B cell (primary cell): ENCODE measurements around the gene CCR2.

Source experiments
- EZH2 ChIP-seq: IDR thresholded peaks from 2 replicates; pipeline ENCODE4 v1.6.1; 2012; ENCODE audit warnings: borderline replicate concordance, low read depth, mild to moderate bottlenecking, moderate library complexity, low read length; ENCODE audit not compliant: insufficient read depth, poor library complexity, severe bottlenecking
- TF ChIP-seq, protein P1 (sequence below): fragments of 200-600 bp; IDR thresholded peaks from one replicate; pipeline ENCODE4 v1.8.0; 2022; ENCODE audit warnings: antibody characterized with exemption, mild to moderate bottlenecking

- TF ChIP-seq, protein P1, sequence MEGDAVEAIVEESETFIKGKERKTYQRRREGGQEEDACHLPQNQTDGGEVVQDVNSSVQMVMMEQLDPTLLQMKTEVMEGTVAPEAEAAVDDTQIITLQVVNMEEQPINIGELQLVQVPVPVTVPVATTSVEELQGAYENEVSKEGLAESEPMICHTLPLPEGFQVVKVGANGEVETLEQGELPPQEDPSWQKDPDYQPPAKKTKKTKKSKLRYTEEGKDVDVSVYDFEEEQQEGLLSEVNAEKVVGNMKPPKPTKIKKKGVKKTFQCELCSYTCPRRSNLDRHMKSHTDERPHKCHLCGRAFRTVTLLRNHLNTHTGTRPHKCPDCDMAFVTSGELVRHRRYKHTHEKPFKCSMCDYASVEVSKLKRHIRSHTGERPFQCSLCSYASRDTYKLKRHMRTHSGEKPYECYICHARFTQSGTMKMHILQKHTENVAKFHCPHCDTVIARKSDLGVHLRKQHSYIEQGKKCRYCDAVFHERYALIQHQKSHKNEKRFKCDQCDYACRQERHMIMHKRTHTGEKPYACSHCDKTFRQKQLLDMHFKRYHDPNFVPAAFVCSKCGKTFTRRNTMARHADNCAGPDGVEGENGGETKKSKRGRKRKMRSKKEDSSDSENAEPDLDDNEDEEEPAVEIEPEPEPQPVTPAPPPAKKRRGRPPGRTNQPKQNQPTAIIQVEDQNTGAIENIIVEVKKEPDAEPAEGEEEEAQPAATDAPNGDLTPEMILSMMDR: no peak
- no peak for TF ChIP-seq EZH2
Measured at GRCh38 chr3:46360907-46361306, 7.0 kb downstream of the CCR2 start.
